Renal cortical epithelial cell (primary cell): ENCODE measurements around the gene CCL19. TPM values are rescaled to one million over a fixed set of nuclear protein-coding genes. Genes with fewer than 3 reads are reported as not detected.

Experiments used
- total RNA-seq: library from RNA; depleted of rRNA; stranded (reverse); fragments of >200 nt; gene quantifications from 2 replicates; pipeline ENCODE4 v1.2.3, GENCODE V29; 2014

CCL19 gene
- total RNA-seq, 1 donor from 2014 or later, result not detected

Other genes with a start within 250 kb of the CCL19 start
- 11.6 and 17.2 TPM in 2 replicates for gene FAM219A, start 232.7 kb downstream of the CCL19 start, total RNA-seq
- 0.99 TPM in 1 of 2 replicates, not detected in the other for gene DNAI1, start 232.5 kb downstream of the CCL19 start, total RNA-seq
- gene ENHO, start 168.3 kb downstream of the CCL19 start, total RNA-seq, result 0.30 TPM in 1 of 2 replicates, not detected in the other
- not detected in 2 replicates for gene CNTFR, start 101.6 kb downstream of the CCL19 start, total RNA-seq
- 14.9 and 16.1 TPM in 2 replicates for gene RPP25L, start 79.2 kb downstream of the CCL19 start, total RNA-seq
- gene DCTN3, start 70.8 kb downstream of the CCL19 start, total RNA-seq, result 50.4 and 79.3 TPM in 2 replicates
- gene ARID3C, start 62.2 kb downstream of the CCL19 start, total RNA-seq, result not detected in 2 replicates
- gene SIGMAR1, start 53.5 kb downstream of the CCL19 start, total RNA-seq, result 36.8 and 56.1 TPM in 2 replicates
- gene GALT, start 44.6 kb downstream of the CCL19 start, total RNA-seq, result 24.7 and 30.2 TPM in 2 replicates
- 4.2 and 4.5 TPM in 2 replicates for gene IL11RA, start 39.1 kb downstream of the CCL19 start, total RNA-seq
- gene CCL27, start 28.6 kb downstream of the CCL19 start, total RNA-seq, result not detected in 2 replicates
- not detected in 2 replicates for gene CCL21, start 18.9 kb upstream of the CCL19 start, total RNA-seq